ENCODE results near the gene MKRN1.

DNA sequence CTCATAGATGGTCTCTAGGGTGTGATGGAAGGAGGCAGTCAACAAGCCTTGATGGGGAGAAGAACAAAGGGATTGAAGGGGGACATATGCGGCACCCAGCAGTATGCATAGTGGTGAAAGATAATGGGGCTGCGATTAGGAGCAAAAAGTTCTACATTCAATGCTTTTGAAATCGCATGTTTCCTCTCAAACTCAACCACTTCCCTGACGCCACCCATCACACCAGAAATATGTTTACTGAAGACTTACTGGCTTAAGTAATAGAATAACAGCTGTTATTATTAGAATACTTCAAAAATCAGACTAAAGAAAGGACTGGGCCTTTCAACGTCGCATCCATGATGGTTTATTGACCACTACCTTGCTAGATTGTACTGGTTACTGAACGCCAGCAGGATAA, 31.5 kb downstream of the MKRN1 start:
- TF ChIP-seq CTCF (IDR thresholded peaks at IDR 0.05), result no peak
- TF ChIP-seq POLR2A (IDR thresholded peaks at IDR 0.05), result no peak
- TF ChIP-seq POLR2AphosphoS5 (IDR thresholded peaks at IDR 0.05; ENCODE audit: insufficient read depth in 1 of 2, low read depth in 1 of 2), result no peak
